ENCODE measurements around the gene TRAF7. TPM values are rescaled to one million over a fixed set of nuclear protein-coding genes. Genes with fewer than 3 reads are reported as not detected.

Gene TRAF7
- total and polyA plus RNA-seq, 3 experiments from 2014 or later, result 7.3 to 106 (median 102) TPM

DNA sequence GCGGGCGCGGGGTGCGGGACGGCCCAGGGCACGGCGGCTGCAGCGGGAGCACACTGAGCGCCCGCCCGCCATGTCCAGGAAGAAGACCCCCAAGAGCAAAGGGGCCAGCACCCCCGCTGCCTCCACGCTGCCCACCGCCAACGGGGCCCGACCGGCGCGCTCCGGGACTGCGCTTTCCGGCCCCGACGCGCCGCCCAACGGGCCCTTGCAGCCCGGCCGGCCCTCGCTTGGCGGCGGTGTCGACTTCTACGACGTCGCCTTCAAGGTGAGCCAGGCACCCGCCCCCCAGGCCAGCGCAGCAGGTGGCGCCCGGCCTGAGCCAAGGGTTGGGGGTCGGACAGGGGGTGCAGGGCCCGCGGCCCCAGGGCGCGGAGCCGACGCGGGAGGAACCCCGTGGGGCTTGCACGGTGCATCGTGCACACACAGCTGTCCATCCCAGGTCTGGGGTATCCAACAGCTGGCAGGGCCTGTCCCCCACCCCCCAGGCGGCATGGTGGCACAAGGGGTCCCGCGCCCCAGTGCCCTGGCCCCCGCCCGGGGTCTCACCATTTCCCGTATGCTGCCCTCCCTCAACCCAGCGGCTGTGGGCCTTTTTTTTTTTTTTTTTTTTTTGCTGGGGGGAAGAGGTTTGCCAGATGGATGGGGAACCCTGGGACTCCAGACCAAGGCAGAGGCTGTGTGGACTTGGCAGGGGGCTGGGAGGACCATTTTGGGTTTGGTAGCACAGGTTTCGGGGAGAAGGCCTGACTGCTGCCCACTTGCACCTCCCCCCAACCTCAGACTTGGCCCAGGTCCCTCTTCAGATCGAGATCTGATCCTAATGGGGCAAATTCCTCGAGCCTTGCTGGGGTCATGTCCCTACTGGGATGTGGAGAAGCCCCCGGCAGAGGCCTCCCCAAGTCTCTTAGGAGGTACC is 6.6 kb upstream of the TRAF7 start:
- H3K27me3 Mint-ChIP-seq, result peaks cover 0 to 2% of the 10 kb centered on the region in 2 donors
- Histone ChIP-seq H3K4me3 (ENCODE audit: low read length) (no peak overlapping the region), H3K9me3 (ENCODE audit: low read length) (no peaks in the 10 kb centered on the region), H3K27ac (ENCODE audit: low read depth, low read length) (no peak overlapping the region), H3K36me3 (ENCODE audit: insufficient read depth, low read length) (peaks cover 5% of the 10 kb centered on the region), H3K4me1 (ENCODE audit: insufficient read depth, low read length) (peaks cover 51% of the 10 kb centered on the region), H3K27me3 (ENCODE audit: insufficient read depth, low read length, poor library complexity, severe bottlenecking) (no peaks in the 10 kb centered on the region)
- H3K4me3 Mint-ChIP-seq, result peak overlapping the region in 5 of 7 donors; percentile 44 to 59 (median 49)
- ChIA-PET POLR2A (interaction anchor here (0.7 kb wide), 1 partner anchor 124 kb away, joined by 6 read pairs; no protein-coding TSS in a partner anchor), CTCF (interaction anchor here (1.0 to 3.9 kb wide), 4 partner anchors 9 to 145 kb away, joined by 4 to 13 read pairs (median 5); no protein-coding TSS in a partner anchor)
- DNase-seq, result peak in 1 of 5 donors; percentile 21
- no peaks in the 10 kb centered on the region for H3K9me3 Mint-ChIP-seq
- H3K36me3 Mint-ChIP-seq, result peaks cover 0 to 12% (median 0%) of the 10 kb centered on the region in 3 donors
- peaks cover 14 to 36% (median 20%) of the 10 kb centered on the region in 3 donors for H3K4me1 Mint-ChIP-seq
- no peak overlapping the region for H3K27ac Mint-ChIP-seq

DNA sequence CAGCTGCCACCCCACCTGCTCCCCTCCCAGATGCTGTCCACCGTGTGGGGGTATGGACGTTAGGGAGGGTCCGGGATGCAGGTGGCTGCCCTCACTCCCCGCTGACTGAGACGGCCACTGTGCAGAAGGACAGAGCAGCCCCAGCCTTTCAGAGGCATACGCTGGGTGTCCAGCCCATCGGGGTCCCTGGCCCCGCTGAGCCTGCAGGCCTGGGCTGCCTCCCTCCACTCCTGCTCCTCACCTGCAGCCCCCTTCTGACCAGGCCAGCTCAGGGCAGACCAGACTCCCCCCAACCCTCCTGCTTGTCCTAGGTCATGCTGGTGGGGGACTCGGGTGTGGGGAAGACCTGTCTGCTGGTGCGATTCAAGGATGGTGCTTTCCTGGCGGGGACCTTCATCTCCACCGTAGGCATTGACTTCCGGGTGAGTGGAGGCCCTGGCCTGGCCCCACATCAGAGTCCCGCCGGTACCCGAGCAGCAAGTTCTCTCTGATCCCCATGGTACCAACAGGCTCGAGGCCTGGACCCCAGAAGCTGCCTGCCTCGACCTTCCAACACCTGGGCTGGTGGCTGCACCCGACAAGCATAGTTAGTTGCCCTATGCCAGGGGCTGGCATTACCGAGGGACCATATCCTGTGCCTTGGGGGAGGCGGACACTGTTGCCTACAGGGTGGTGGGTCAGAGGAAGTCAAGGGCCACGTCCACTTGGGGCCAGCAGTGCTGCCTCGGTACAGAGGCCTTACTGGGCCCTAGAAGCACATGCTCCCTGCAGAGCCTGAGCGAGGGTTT is 5.8 kb upstream of the TRAF7 start:
- peak overlapping the region in 5 of 7 donors; percentile 38 to 76 (median 44) for H3K4me3 Mint-ChIP-seq
- Histone ChIP-seq H3K27me3 (ENCODE audit: insufficient read depth, low read length, poor library complexity, severe bottlenecking) (no peaks in the 10 kb centered on the region), H3K36me3 (ENCODE audit: insufficient read depth, low read length) (peaks cover 5% of the 10 kb centered on the region), H3K4me1 (ENCODE audit: insufficient read depth, low read length) (peaks cover 59% of the 10 kb centered on the region), H3K9me3 (ENCODE audit: low read length) (no peaks in the 10 kb centered on the region), H3K4me3 (ENCODE audit: low read length) (no peak overlapping the region), H3K27ac (ENCODE audit: low read depth, low read length) (no peak overlapping the region)
- H3K36me3 Mint-ChIP-seq, result peaks cover 0 to 16% (median 0%) of the 10 kb centered on the region in 3 donors
- peaks cover 0 to 6% of the 10 kb centered on the region in 2 donors for H3K27me3 Mint-ChIP-seq
- H3K4me1 Mint-ChIP-seq, result peaks cover 23 to 45% (median 29%) of the 10 kb centered on the region in 3 donors
- POLR2A ChIA-PET, result no interaction called here
- CTCF ChIA-PET, result interaction anchor here (1.0 to 1.6 kb wide), 4 partner anchors 10 to 127 kb away, joined by 3 to 5 read pairs (median 4); no protein-coding TSS in a partner anchor
- H3K9me3 Mint-ChIP-seq, result no peaks in the 10 kb centered on the region
- H3K27ac Mint-ChIP-seq, result no peak overlapping the region
- no peak for DNase-seq

DNA sequence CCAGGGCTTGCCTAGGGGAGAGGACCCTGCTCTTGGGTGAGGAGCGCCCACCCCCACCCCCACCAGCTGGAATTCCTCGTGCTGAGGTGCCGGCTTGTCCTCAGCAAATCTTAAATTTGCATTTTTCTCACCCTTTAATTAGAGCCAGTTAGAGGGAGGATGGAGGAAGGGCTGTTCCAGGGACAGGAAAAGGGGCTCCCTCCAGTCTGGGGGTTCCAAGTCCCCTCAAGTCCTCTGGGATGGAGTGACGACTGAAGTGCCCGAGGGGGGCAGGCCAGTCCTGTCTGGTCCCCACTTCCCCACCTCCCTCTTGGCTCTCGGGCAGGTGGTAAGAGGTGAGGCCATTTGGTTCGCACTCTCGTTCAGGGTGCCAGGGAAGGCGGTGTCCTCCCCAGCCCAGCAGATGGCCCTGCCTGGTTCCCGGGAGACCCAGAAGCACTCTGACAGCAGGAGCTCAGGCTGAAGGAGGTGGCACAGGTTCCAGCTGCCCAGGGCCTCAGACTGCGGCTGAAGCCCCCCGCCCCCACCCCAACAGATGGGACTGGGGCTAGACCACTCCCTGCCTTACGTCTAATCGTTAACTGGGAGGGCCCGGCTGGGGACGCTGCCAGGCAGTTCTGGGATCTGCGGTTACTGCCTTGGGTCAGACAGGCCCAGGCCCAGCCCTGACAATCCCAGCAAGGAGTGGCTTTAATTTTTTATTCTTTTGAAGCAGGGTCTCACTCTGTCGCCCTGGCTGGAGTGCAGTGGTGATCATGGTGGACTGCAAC is 5.0 kb upstream of the TRAF7 start:
- no peaks in the 10 kb centered on the region for H3K9me3 Mint-ChIP-seq
- peaks cover 0 to 10% of the 10 kb centered on the region in 2 donors for H3K27me3 Mint-ChIP-seq
- H3K27me3 ChIP-seq (ENCODE audit: insufficient read depth, low read length, poor library complexity, severe bottlenecking), result no peaks in the 10 kb centered on the region
- H3K27ac ChIP-seq (ENCODE audit: low read depth, low read length), result peak overlapping the region; percentile 38
- peaks cover 5% of the 10 kb centered on the region for H3K36me3 ChIP-seq (ENCODE audit: insufficient read depth, low read length)
- peaks cover 28 to 52% (median 34%) of the 10 kb centered on the region in 3 donors for H3K4me1 Mint-ChIP-seq
- H3K4me3 Mint-ChIP-seq, result peak overlapping the region in 2 of 7 donors; percentile 48 to 61
- no peak overlapping the region for H3K27ac Mint-ChIP-seq
- no peak for DNase-seq
- H3K9me3 ChIP-seq (ENCODE audit: low read length), result no peaks in the 10 kb centered on the region
- H3K4me1 ChIP-seq (ENCODE audit: insufficient read depth, low read length), result peaks cover 60% of the 10 kb centered on the region
- POLR2A ChIA-PET, result interaction anchor here (2.6 kb wide), 1 partner anchor 10 kb away, joined by 5 read pairs; no protein-coding TSS in a partner anchor
- CTCF ChIA-PET, result interaction anchor here (1.5 to 5.4 kb wide), 3 partner anchors 10 to 128 kb away, joined by 3 to 48 read pairs (median 5); no protein-coding TSS in a partner anchor
- peaks cover 0 to 20% (median 0%) of the 10 kb centered on the region in 3 donors for H3K36me3 Mint-ChIP-seq
- H3K4me3 ChIP-seq (ENCODE audit: low read length), result no peak overlapping the region

DNA sequence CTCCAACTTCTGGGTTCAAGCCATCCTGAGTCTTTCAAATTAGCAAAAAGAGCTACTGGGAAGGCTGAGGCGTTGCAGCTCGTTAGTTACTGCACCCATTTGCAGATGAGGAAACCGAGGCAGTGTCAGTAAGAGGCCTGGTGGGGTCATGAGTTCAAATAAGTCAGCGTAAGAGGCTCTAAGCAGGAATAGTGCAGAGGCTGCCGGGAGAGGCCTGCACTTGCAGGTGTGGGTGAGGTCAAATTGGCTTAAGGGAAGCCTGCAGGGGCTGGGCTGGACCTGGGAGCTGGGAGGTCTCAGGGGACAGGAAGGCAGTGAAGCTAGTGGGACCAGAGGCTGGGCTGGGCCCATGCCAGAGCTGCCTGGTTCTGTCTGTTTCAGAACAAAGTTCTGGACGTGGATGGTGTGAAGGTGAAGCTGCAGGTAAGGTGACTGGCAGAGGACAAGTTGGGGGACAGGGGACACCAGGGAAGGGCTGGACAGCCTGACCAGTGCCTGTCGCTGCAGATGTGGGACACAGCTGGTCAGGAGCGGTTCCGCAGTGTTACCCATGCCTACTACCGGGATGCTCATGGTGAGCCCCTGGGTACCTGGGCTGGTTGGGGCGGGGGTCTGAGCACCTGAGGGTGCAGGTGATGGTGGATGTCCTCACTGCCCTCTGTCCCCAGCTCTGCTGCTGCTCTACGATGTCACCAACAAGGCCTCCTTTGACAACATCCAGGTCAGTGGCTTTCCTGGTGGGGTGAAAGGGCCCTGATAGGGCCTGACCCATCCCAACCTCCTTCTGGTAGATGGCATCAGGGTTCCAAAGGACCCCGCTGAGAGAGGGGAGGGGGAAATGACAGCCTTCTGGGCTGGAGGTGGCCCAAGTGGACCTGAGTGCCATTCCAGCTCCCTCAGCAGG is 4.1 kb upstream of the TRAF7 start:
- H3K4me1 ChIP-seq (ENCODE audit: insufficient read depth, low read length), result peaks cover 63% of the 10 kb centered on the region
- Mint-ChIP-seq H3K27me3 (peaks cover 0 to 10% of the 10 kb centered on the region in 2 donors), H3K36me3 (peaks cover 0 to 22% (median 0%) of the 10 kb centered on the region in 3 donors), H3K27ac (peak overlapping the region in 1 of 8 donors; percentile 47), H3K4me1 (peaks cover 31 to 58% (median 39%) of the 10 kb centered on the region in 3 donors), H3K9me3 (no peaks in the 10 kb centered on the region), H3K4me3 (peak overlapping the region in 5 of 7 donors; percentile 20 to 68 (median 61))
- ChIA-PET POLR2A (interaction anchor here (2.6 kb wide), 1 partner anchor 11 kb away, joined by 5 read pairs; no protein-coding TSS in a partner anchor), CTCF (interaction anchor here (1.2 to 5.4 kb wide), 4 partner anchors 11 to 147 kb away, joined by 3 to 48 read pairs (median 14); no protein-coding TSS in a partner anchor)
- no peaks in the 10 kb centered on the region for H3K27me3 ChIP-seq (ENCODE audit: insufficient read depth, low read length, poor library complexity, severe bottlenecking)
- no peak overlapping the region for H3K4me3 ChIP-seq (ENCODE audit: low read length)
- no peak for DNase-seq
- H3K27ac ChIP-seq (ENCODE audit: low read depth, low read length), result peak overlapping the region; percentile 38
- no peaks in the 10 kb centered on the region for H3K9me3 ChIP-seq (ENCODE audit: low read length)
- H3K36me3 ChIP-seq (ENCODE audit: insufficient read depth, low read length), result peaks cover 5% of the 10 kb centered on the region

DNA sequence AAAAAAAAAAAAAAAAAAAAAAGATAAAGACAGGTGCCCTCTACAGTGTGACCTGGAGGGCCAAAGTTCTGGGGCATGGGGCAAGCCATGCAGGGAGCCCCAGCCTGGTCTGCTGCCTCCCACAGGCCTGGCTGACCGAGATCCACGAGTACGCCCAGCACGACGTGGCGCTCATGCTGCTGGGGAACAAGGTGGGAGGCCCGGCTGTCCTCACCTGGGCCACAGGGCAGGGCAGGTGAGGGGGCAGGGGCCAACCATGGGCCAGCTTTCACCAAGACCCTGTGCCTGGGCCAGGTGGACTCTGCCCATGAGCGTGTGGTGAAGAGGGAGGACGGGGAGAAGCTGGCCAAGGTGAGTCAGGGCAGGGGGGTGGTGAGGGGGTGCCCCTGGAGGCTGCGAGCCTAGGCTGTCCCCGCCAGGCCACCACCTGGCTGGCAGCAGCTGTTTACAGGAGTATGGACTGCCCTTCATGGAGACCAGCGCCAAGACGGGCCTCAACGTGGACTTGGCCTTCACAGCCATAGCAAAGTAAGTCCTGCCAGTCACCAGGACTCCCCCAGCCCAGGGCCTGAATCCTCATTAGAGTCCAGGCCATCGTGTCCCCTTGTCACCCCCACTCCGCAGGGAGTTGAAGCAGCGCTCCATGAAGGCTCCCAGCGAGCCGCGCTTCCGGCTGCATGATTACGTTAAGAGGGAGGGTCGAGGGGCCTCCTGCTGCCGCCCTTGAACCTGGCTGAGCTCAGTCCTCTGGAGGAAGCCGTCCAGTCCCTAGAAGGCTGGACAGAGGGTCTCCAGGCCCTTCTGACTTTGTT is 2.7 kb upstream of the TRAF7 start:
- CTCF ChIA-PET, result interaction anchor here (0.7 to 5.4 kb wide), 11 partner anchors 12 to 149 kb away, joined by 3 to 48 read pairs (median 4); partner anchors contain the start of gene PKD1
- peaks cover 41 to 72% (median 49%) of the 10 kb centered on the region in 3 donors for H3K4me1 Mint-ChIP-seq
- no peaks in the 10 kb centered on the region for H3K9me3 ChIP-seq (ENCODE audit: low read length)
- peak overlapping the region; percentile 84 to 95 (median 88) for H3K4me3 Mint-ChIP-seq
- DNase-seq, result no peak
- H3K27me3 Mint-ChIP-seq, result peaks cover 0 to 10% of the 10 kb centered on the region in 2 donors
- H3K27ac ChIP-seq (ENCODE audit: low read depth, low read length), result peak overlapping the region; percentile 91
- H3K27ac Mint-ChIP-seq, result peak overlapping the region in 7 of 8 donors; percentile 26 to 90 (median 71)
- no peaks in the 10 kb centered on the region for H3K9me3 Mint-ChIP-seq
- H3K27me3 ChIP-seq (ENCODE audit: insufficient read depth, low read length, poor library complexity, severe bottlenecking), result no peaks in the 10 kb centered on the region
- peaks cover 0 to 22% (median 0%) of the 10 kb centered on the region in 3 donors for H3K36me3 Mint-ChIP-seq
- H3K4me3 ChIP-seq (ENCODE audit: low read length), result peak overlapping the region; percentile 100
- H3K36me3 ChIP-seq (ENCODE audit: insufficient read depth, low read length), result peaks cover 5% of the 10 kb centered on the region
- H3K4me1 ChIP-seq (ENCODE audit: insufficient read depth, low read length), result peaks cover 72% of the 10 kb centered on the region
- POLR2A ChIA-PET, result interaction anchor here (1.4 to 2.6 kb wide), 2 partner anchors 13 to 188 kb away, joined by 3 to 5 read pairs; partner anchors contain the start of gene RPS2

DNA sequence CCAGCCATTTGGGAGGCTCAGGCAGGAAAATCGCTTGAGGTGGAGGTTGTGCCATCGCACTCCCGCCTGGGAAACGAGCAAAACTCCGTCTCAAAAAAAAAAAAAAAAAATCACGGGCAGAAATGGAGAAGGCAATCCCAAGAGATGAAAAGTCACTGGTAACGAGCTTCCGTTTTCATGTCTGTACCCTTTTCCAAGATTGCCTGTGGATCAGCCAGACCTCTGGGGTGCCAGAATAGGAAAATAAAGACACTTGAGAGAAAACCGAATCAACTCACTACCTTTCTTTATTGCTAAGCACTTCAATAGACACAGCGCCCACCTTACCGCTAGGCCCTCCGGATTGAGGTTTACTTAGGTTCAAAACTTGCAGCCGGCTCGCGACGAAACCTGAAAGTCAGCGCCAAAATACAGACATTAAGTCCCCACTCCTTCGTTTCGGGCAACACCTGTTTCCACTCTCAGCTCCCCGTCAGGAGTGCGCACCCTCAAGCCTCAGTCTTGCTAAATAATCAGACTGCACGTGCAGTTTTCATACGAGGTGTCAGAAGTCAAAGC is 970 bp upstream of the TRAF7 start:
- Histone ChIP-seq H3K27me3 (ENCODE audit: insufficient read depth, low read length, poor library complexity, severe bottlenecking) (no peaks in the 10 kb centered on the region), H3K4me1 (ENCODE audit: insufficient read depth, low read length) (peaks cover 67% of the 10 kb centered on the region), H3K9me3 (ENCODE audit: low read length) (no peaks in the 10 kb centered on the region), H3K36me3 (ENCODE audit: insufficient read depth, low read length) (peaks cover 5% of the 10 kb centered on the region), H3K27ac (ENCODE audit: low read depth, low read length) (peak overlapping the region; percentile 91), H3K4me3 (ENCODE audit: low read length) (peak overlapping the region; percentile 100)
- peaks cover 0 to 22% (median 0%) of the 10 kb centered on the region in 3 donors for H3K36me3 Mint-ChIP-seq
- no peaks in the 10 kb centered on the region for H3K9me3 Mint-ChIP-seq
- peaks cover 43 to 82% (median 49%) of the 10 kb centered on the region in 3 donors for H3K4me1 Mint-ChIP-seq
- DNase-seq, result no peak
- CTCF ChIA-PET, result interaction anchor here (0.8 to 5.4 kb wide), 9 partner anchors 10 to 190 kb away, joined by 3 to 48 read pairs (median 6); partner anchors contain the start of gene RPS2
- H3K27ac Mint-ChIP-seq, result peak overlapping the region; percentile 73 to 95 (median 86)
- H3K4me3 Mint-ChIP-seq, result peak overlapping the region; percentile 84 to 95 (median 88)
- peaks cover 0 to 7% of the 10 kb centered on the region in 2 donors for H3K27me3 Mint-ChIP-seq
- POLR2A ChIA-PET, result interaction anchor here (0.5 to 1.9 kb wide), 26 partner anchors 9 to 1518 kb away, joined by 3 to 19 read pairs (median 6); partner anchors contain the start of genes AMDHD2, CRAMP1, ECI1 and GFER
